SK-N-SH (cell line): Measurements from ENCODE around the gene RIT1. TPM values are rescaled to one million over a fixed set of nuclear protein-coding genes. Genes with fewer than 3 reads are reported as not detected.

Source experiments
- CTCF ChIA-PET: fragments of 300-600, 350-600 bp; formaldehyde crosslinking; extraction: SDS; loops from one replicate; lab custom pipeline; 2021; lab: Yijun Ruan, JAX
- POLR2A ChIA-PET: fragments of 350-600 bp; sonication (Branson Sonifier 250); formaldehyde crosslinking; extraction: SDS; loops from one replicate; lab custom pipeline; 2020; ENCODE audit warnings: antibody characterized with exemption, inconsistent platforms; lab: Yijun Ruan, JAX
- DNase-seq: peaks from one replicate; pipeline ENCODE4 v3.0.0; 2012
- H2AFZ ChIP-seq: fragments of 200-600 bp; sonication (generic); 2 replicates; pipeline ENCODE4 v1.8.1; 2016; ENCODE audit warnings: antibody characterized with exemption, mild to moderate bottlenecking, low read depth
- H3F3A ChIP-seq: fragments of 200-600 bp; sonication (generic); replicated peaks from 2 replicates; pipeline ENCODE3; 2016; ENCODE audit warnings: antibody characterized with exemption, mild to moderate bottlenecking; ENCODE audit not compliant: insufficient read depth
- H3K27ac ChIP-seq, 2 experiments: fragments of 200-500 bp in 1 of 2; fragments of 200-600 bp in 1 of 2; sonication (Bioruptor generic) in 1 of 2; sonication (generic), shearing (Covaris generic) in 1 of 2; 2 replicates each; pipeline versions ENCODE4 v1.5.1 to v1.6.1; 2014 to 2016; ENCODE audit warnings: low read depth in 2 of 2, inconsistent platforms in 1 of 2, low read length in 1 of 2, mild to moderate bottlenecking in 1 of 2, mixed read lengths in 1 of 2
- H3K27me3 ChIP-seq: fragments of 200-600 bp; sonication (generic), shearing (Covaris generic); 2 replicates; pipeline ENCODE4 v1.6.1; 2016; ENCODE audit warnings: mixed run types; ENCODE audit not compliant: insufficient read depth
- H3K36me3 ChIP-seq, 2 experiments: fragments of 200-500 bp in 1 of 2; fragments of 200-600 bp in 1 of 2; sonication (Bioruptor generic) in 1 of 2; sonication (generic) in 1 of 2; replicated peaks in 1 of 2; 2 replicates each; pipeline versions ENCODE3 to v1.5.1; 2014 to 2016; ENCODE audit warnings: low read length in 1 of 2, mild to moderate bottlenecking in 1 of 2; ENCODE audit not compliant: insufficient read depth in 2 of 2, control insufficient read depth in 1 of 2
- H3K4me1 ChIP-seq, 2 experiments: fragments of 200-500 bp in 1 of 2; fragments of 200-600 bp in 1 of 2; sonication (Bioruptor generic) in 1 of 2; sonication (generic), shearing (Covaris generic) in 1 of 2; 2 replicates each; pipeline versions ENCODE4 v1.5.1 to v1.6.1; 2014 to 2016; ENCODE audit warnings: low read depth in 1 of 2, low read length in 1 of 2, mixed run types in 1 of 2; ENCODE audit not compliant: insufficient read depth in 2 of 2, control insufficient read depth in 1 of 2
- H3K4me2 ChIP-seq: fragments of 200-600 bp; sonication (generic), shearing (Covaris generic); 2 replicates; pipeline ENCODE4 v1.6.1; 2017; ENCODE audit warnings: mixed run types
- H3K4me3 ChIP-seq, 2 experiments: fragments of 200-500 bp in 1 of 2; fragments of 200-600 bp in 1 of 2; sonication (Bioruptor generic) in 1 of 2; sonication (generic), shearing (Covaris generic) in 1 of 2; 2 replicates each; pipeline versions ENCODE4 v1.5.1 to v1.8.1; 2014 to 2016; ENCODE audit warnings: low read depth in 2 of 2, inconsistent platforms in 1 of 2, low read length in 1 of 2, mild to moderate bottlenecking in 1 of 2, mixed read lengths in 1 of 2, moderate library complexity in 1 of 2
- H3K79me2 ChIP-seq: fragments of 200-600 bp; sonication (generic); 2 replicates; pipeline ENCODE4 v1.8.1; 2017; ENCODE audit warnings: mild to moderate bottlenecking; ENCODE audit not compliant: insufficient read depth
- H3K9ac ChIP-seq: fragments of 200-600 bp; sonication (generic); 2 replicates; pipeline ENCODE4 v1.6.1; 2017; ENCODE audit warnings: mixed run types
- H3K9me2 ChIP-seq: fragments of 200-600 bp; sonication (generic); 2 replicates; pipeline ENCODE4 v1.6.1; 2017; ENCODE audit warnings: mixed run types
- H3K9me3 ChIP-seq: fragments of 200-600 bp; sonication (generic); 2 replicates; pipeline ENCODE4 v1.6.1; 2017; ENCODE audit warnings: mixed run types, mild to moderate bottlenecking, moderate library complexity
- H4K20me1 ChIP-seq: fragments of 200-600 bp; sonication (generic); 2 replicates; pipeline ENCODE4 v1.6.1; 2017; ENCODE audit warnings: mild to moderate bottlenecking, mixed run types; ENCODE audit not compliant: insufficient read depth
- CHD2 ChIP-seq: fragments of 150-350 bp; IDR thresholded peaks from 2 replicates; pipeline ENCODE4 v1.6.1; 2018; ENCODE audit warnings: low read length; ENCODE audit not compliant: partially characterized antibody
- CTCF ChIP-seq: fragments of 200-600 bp; sonication (generic); IDR thresholded peaks from 2 replicates; pipeline ENCODE4 v1.6.1; 2017; ENCODE audit warnings: antibody characterized with exemption, mild to moderate bottlenecking, moderate library complexity
- ELF1 ChIP-seq: IDR thresholded peaks from 2 replicates; pipeline ENCODE4 v1.4.0; 2012
- EP300 ChIP-seq, 2 experiments: IDR thresholded peaks; 2 replicates each; pipeline versions ENCODE4 v1.4.0 to v1.6.1; 2012; ENCODE audit warnings: borderline replicate concordance in 1 of 2, low read depth in 1 of 2, low read length in 1 of 2
- EZH2phosphoT487 ChIP-seq: fragments of 200-600 bp; sonication (generic); IDR thresholded peaks from 2 replicates; pipeline ENCODE4 v1.6.1; 2017; ENCODE audit warnings: low read depth, mixed run types, mild to moderate bottlenecking, antibody characterized with exemption, moderate library complexity, borderline replicate concordance
- FOSL2 ChIP-seq: IDR thresholded peaks from 2 replicates; pipeline ENCODE4 v1.4.0; 2012; ENCODE audit warnings: low read depth, mild to moderate bottlenecking, moderate library complexity, borderline replicate concordance
- FOXJ3 ChIP-seq: sonication (generic); formaldehyde crosslinking; IDR thresholded peaks from 2 replicates; pipeline ENCODE4 v1.5.1; 2020; ENCODE audit warnings: mild to moderate bottlenecking, missing genetic modification reagents
- FOXM1 ChIP-seq: IDR thresholded peaks from 2 replicates; pipeline ENCODE4 v1.4.0; 2012; ENCODE audit warnings: low read depth, mild to moderate bottlenecking
- GABPA ChIP-seq: IDR thresholded peaks from 2 replicates; pipeline ENCODE4 v1.4.0; 2012; ENCODE audit warnings: low read depth, mild to moderate bottlenecking
- GATA2 ChIP-seq: sonication (generic); formaldehyde crosslinking; IDR thresholded peaks from 2 replicates; pipeline ENCODE4 v1.5.0; 2020; ENCODE audit warnings: mild to moderate bottlenecking, missing genetic modification reagents
- IRF3 ChIP-seq: fragments of 150-350 bp; IDR thresholded peaks from 2 replicates; pipeline ENCODE4 v1.6.1; 2016; ENCODE audit warnings: mild to moderate bottlenecking, low read depth, low read length
- MAX ChIP-seq: IDR thresholded peaks from 2 replicates; pipeline ENCODE4 v1.4.0; 2012; ENCODE audit warnings: low read depth
- MXI1 ChIP-seq: IDR thresholded peaks from 2 replicates; pipeline ENCODE4 v1.6.1; 2012; ENCODE audit warnings: mild to moderate bottlenecking, low read depth, low read length, improper control_type of control experiment
- NFIC ChIP-seq: IDR thresholded peaks from 2 replicates; pipeline ENCODE4 v1.4.0; 2012; ENCODE audit warnings: borderline replicate concordance
- POLR2AphosphoS5 ChIP-seq: IDR thresholded peaks from 2 replicates; pipeline ENCODE4 v1.6.1; 2012; ENCODE audit warnings: low read depth, low read length
- RAD21 ChIP-seq: IDR thresholded peaks from 2 replicates; pipeline ENCODE4 v1.6.1; 2012; ENCODE audit warnings: mild to moderate bottlenecking, low read length
- REST ChIP-seq: IDR thresholded peaks from 2 replicates; pipeline ENCODE4 v1.6.1; 2012; ENCODE audit warnings: mild to moderate bottlenecking, low read depth, low read length, moderate library complexity
- RFX5 ChIP-seq: IDR thresholded peaks from 2 replicates; pipeline ENCODE4 v1.6.1; 2012; ENCODE audit warnings: mild to moderate bottlenecking, improper control_type of control experiment, low read length
- SMC3 ChIP-seq: IDR thresholded peaks from 2 replicates; pipeline ENCODE4 v1.6.1; 2012; ENCODE audit warnings: low read depth, low read length, improper control_type of control experiment
- TAF1 ChIP-seq: IDR thresholded peaks from 2 replicates; pipeline ENCODE4 v1.6.1; 2012; ENCODE audit warnings: low read depth, mild to moderate bottlenecking, low read length, moderate library complexity, borderline replicate concordance
- TEAD4 ChIP-seq: IDR thresholded peaks from 2 replicates; pipeline ENCODE4 v1.4.0; 2012; ENCODE audit warnings: mild to moderate bottlenecking, borderline replicate concordance; ENCODE audit not compliant: insufficient read depth
- USF1 ChIP-seq: IDR thresholded peaks from 2 replicates; pipeline ENCODE4 v1.4.0; 2012; ENCODE audit warnings: low read depth, borderline replicate concordance
- YY1 ChIP-seq: IDR thresholded peaks from 2 replicates; pipeline ENCODE4 v1.4.0; 2012; ENCODE audit warnings: low read depth, mild to moderate bottlenecking
- WGBS: methylation state at CpG from one replicate; pipeline ENCODE4 v1.1.6; 2017; ENCODE audit warnings: low lambda C conversion rate; 5-methylcytosine and 5-hydroxymethylcytosine counted together
- polyA plus RNA-seq, 3 experiments: library from polyadenylated mRNA; depleted of rRNA; stranded (reverse); fragments of >200 nt; gene quantifications; 2 replicates each; pipeline ENCODE4 v1.2.3, GENCODE V29; 2012

The RIT1 gene
- polyA plus RNA-seq, 1 of the 3 experiments (the other 2 are of a cell fraction) = 28.8 TPM

GRCh38 chr1:155934097-155934935 lies 23.2 kb upstream of the RIT1 start, which contains the start of gene KHDC4:
TSS of gene KHDC4 (minus strand) at chr1:155934413. CDS start at chr1:155934373, 40 bp downstream.
- Histone ChIP-seq H3K79me2 (peaks cover 54% of the 10 kb centered on the region), H2AFZ (peak within 1 kb of the TSS; percentile 95), H3K4me3 (peak within 1 kb of the TSS; percentile 76 to 86), H3K9me2 (no peaks in the 10 kb centered on the region), H3K9me3 (no peaks in the 10 kb centered on the region), H4K20me1 (peaks cover 37% of the 10 kb centered on the region), H3K4me1 (peaks cover 20 to 25% of the 10 kb centered on the region in 2 experiments), H3K9ac (peak within 1 kb of the TSS; percentile 98), H3F3A (peaks cover 27% of the 10 kb centered on the region), H3K36me3 (peaks cover 26 to 33% of the 10 kb centered on the region in 2 experiments), H3K4me2 (peak within 1 kb of the TSS; percentile 97), H3K27me3 (no peaks in the 10 kb centered on the region), H3K27ac (peak within 1 kb of the TSS; percentile 93 to 97)
- ChIA-PET CTCF (interaction anchor here (0.7 to 3.4 kb wide), 7 partner anchors 20 to 1710 kb away, joined by 3 to 18 read pairs (median 4); partner anchors contain the start of genes ARHGEF2 and UBQLN4), POLR2A (interaction anchor here (0.5 to 2.2 kb wide), 16 partner anchors 12 to 119 kb away, joined by 3 to 14 read pairs (median 4); partner anchors contain the start of genes ARHGEF2 and SYT11)
- WGBS = under 1% methylated on average over 49 of the region's 50 CpGs
- DNase-seq = peak; percentile 89
- TF ChIP-seq REST (no peak), ELF1 (peak; percentile 89), NFIC (no peak), EZH2phosphoT487 (no peak), TAF1 (peak; percentile 83), TEAD4 (no peak), YY1 (peak; percentile 99), SMC3 (no peak), GATA2 (CRISPR knock-in tag) (no peak), FOSL2 (peak; percentile 11; the same call in 1 of the 2 replicates), GABPA (peak; percentile 100), MAX (peak; percentile 88), USF1 (no peak), EP300 (IDR thresholded peaks at IDR 0.05; ENCODE audit: borderline replicate concordance in 1 of 2, low read depth in 1 of 2, low read length in 1 of 2) (peak in 1 of 2 experiments; percentile 62; a peak in 3 of 4 replicates), RFX5 (no peak), CHD2 (peak; percentile 95), IRF3 (no peak), RAD21 (no peak), FOXJ3 (no peak), CTCF (no peak), FOXM1 (no peak), MXI1 (peak; percentile 89), POLR2AphosphoS5 (peak; percentile 97)
